ENCODE results near the gene ITM2C. TPM values are rescaled to one million over a fixed set of nuclear protein-coding genes. Genes with fewer than 3 reads are reported as not detected.

Gene ITM2C
- polyA plus RNA-seq, 1 donor (not counting 4 experiments of a cell fraction or from before 2014, with no cell fraction given), result 55.0 TPM

DNA sequence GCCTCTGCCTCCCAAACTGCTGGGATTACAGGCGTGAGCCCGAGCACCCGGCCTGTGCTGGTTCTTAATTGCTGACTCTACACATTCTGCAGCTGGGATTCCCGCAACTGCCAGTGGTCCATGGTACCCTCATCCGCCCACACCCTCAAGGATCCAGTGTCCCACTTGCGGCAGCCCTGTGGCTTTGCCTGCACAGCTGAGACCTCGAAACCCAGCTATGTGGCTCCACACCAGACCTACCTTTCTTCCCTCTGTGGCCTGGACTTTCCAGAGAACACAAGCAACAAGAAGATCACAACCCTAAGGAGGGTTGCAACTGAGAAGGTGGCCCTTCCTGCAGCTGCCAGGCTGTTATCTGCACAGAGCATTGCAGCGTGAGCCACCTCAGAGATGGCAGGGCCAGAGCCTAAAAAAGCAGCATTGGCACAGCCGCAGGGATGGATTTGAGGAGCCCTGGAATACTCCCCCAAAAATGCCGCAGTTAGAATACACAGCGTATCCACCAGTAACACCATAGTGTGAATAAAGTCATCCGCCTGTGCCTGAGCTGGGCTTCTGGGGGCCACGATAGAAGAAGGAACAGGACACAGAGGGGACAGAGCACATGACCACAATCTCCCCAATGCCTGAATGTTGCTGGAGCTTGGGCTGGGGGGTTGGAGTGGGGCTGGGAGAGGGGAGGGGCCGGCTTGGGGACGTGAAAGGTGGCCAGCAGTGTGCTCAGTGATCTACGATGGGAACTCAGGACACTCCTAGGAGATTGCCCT lies 58.4 kb downstream of the ITM2C start:
- FAIRE-seq (no peak), DNase-seq (ENCODE audit: low read depth, low spot score) (no peak)
- Histone ChIP-seq H3K36me3 (ENCODE audit: control insufficient read depth in 2 of 2, extremely low read depth in 1 of 2, insufficient read depth in 2 of 2, low read length in 2 of 2) (no peaks in the 10 kb centered on the region), H3K4me3 (ENCODE audit: control insufficient read depth in 2 of 3, extremely low read depth in 1 of 3, insufficient read depth in 2 of 3, low read depth in 1 of 3, low read length in 3 of 3) (no peak overlapping the region), H4K20me1 (ENCODE audit: control insufficient read depth, extremely low read depth, insufficient read depth, low read length) (no peaks in the 10 kb centered on the region), H3K4me1 (ENCODE audit: control insufficient read depth, extremely low read depth, insufficient read depth, low read length) (peaks cover 5% of the 10 kb centered on the region), H2AFZ (ENCODE audit: control insufficient read depth, low read length) (no peak overlapping the region), H3K27ac (ENCODE audit: control insufficient read depth, insufficient read depth, low read length) (no peak overlapping the region), H3K9ac (ENCODE audit: control insufficient read depth, extremely low read depth, insufficient read depth, low read length) (no peak overlapping the region), H3K79me2 (ENCODE audit: control insufficient read depth, insufficient read depth, low read length) (no peaks in the 10 kb centered on the region), H3K9me3 (ENCODE audit: control insufficient read depth, low read depth, low read length) (no peaks in the 10 kb centered on the region), H3K4me2 (ENCODE audit: control insufficient read depth, extremely low read depth, insufficient read depth, low read depth, low read length) (no peak overlapping the region), H3K27me3 (ENCODE audit: control insufficient read depth, extremely low read depth, insufficient read depth, low read length) (no peaks in the 10 kb centered on the region), H3K9me1 (ENCODE audit: control insufficient read depth, extremely low read depth, insufficient read depth, low read length) (no peaks in the 10 kb centered on the region)
- dilution Hi-C loops (cut with MboI; ENCODE audit: extremely low pct_ligation_motif_present, low sequenced_read_pairs), result no loop called here
- no peak for TF ChIP-seq EZH2 (IDR thresholded peaks at IDR 0.05; ENCODE audit: low read length)
- TF ChIP-seq, protein P1, sequence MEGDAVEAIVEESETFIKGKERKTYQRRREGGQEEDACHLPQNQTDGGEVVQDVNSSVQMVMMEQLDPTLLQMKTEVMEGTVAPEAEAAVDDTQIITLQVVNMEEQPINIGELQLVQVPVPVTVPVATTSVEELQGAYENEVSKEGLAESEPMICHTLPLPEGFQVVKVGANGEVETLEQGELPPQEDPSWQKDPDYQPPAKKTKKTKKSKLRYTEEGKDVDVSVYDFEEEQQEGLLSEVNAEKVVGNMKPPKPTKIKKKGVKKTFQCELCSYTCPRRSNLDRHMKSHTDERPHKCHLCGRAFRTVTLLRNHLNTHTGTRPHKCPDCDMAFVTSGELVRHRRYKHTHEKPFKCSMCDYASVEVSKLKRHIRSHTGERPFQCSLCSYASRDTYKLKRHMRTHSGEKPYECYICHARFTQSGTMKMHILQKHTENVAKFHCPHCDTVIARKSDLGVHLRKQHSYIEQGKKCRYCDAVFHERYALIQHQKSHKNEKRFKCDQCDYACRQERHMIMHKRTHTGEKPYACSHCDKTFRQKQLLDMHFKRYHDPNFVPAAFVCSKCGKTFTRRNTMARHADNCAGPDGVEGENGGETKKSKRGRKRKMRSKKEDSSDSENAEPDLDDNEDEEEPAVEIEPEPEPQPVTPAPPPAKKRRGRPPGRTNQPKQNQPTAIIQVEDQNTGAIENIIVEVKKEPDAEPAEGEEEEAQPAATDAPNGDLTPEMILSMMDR (optimal IDR thresholded peaks at IDR 0.05 in 1 of 3, IDR thresholded peaks at IDR 0.05 in 1 of 3, conservative IDR thresholded peaks at IDR 0.05 in 1 of 3; ENCODE audit: extremely low read depth in 1 of 3, insufficient read depth in 2 of 3, low read length in 3 of 3), result no peak

DNA sequence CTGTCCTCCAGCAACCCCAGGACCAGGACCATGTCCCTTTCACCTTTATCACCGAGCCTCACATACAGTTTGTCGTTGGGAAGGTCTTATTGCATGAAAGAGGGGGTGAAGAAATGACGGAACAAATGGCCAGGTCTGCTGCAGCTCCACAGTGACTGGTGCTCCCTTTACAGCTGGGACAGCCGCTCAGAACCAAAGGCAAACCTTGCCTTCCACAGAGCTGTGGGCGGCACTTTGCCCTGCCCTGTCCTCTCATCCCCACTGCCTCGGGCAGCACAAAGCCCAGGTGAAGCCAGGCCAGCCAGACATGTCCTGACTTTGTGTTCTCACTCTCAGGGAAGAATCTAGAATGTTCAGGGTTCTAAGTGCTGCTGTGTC lies 59.3 kb downstream of the ITM2C start:
- H3K36me3 ChIP-seq (ENCODE audit: control insufficient read depth in 2 of 2, extremely low read depth in 1 of 2, insufficient read depth in 2 of 2, low read length in 2 of 2), result no peaks in the 10 kb centered on the region
- no peak overlapping the region for H3K4me3 ChIP-seq (ENCODE audit: control insufficient read depth in 2 of 3, extremely low read depth in 1 of 3, insufficient read depth in 2 of 3, low read depth in 1 of 3, low read length in 3 of 3)
- no peak overlapping the region for H3K27ac ChIP-seq (ENCODE audit: control insufficient read depth, insufficient read depth, low read length)
- no peak overlapping the region for H3K4me2 ChIP-seq (ENCODE audit: control insufficient read depth, extremely low read depth, insufficient read depth, low read depth, low read length)
- dilution Hi-C loops (cut with MboI; ENCODE audit: extremely low pct_ligation_motif_present, low sequenced_read_pairs), result no loop called here
- peaks cover 5% of the 10 kb centered on the region for H3K4me1 ChIP-seq (ENCODE audit: control insufficient read depth, extremely low read depth, insufficient read depth, low read length)
- TF ChIP-seq, protein P1 (optimal IDR thresholded peaks at IDR 0.05 in 1 of 3, IDR thresholded peaks at IDR 0.05 in 1 of 3, conservative IDR thresholded peaks at IDR 0.05 in 1 of 3; ENCODE audit: extremely low read depth in 1 of 3, insufficient read depth in 2 of 3, low read length in 3 of 3), result no peak
- no peak for TF ChIP-seq EZH2 (IDR thresholded peaks at IDR 0.05; ENCODE audit: low read length)
- no peaks in the 10 kb centered on the region for H3K9me1 ChIP-seq (ENCODE audit: control insufficient read depth, extremely low read depth, insufficient read depth, low read length)
- H2AFZ ChIP-seq (ENCODE audit: control insufficient read depth, low read length), result no peak overlapping the region
- DNase-seq (ENCODE audit: low read depth, low spot score) (no peak), FAIRE-seq (no peak)
- no peak overlapping the region for H3K9ac ChIP-seq (ENCODE audit: control insufficient read depth, extremely low read depth, insufficient read depth, low read length)
- no peaks in the 10 kb centered on the region for H4K20me1 ChIP-seq (ENCODE audit: control insufficient read depth, extremely low read depth, insufficient read depth, low read length)
- no peaks in the 10 kb centered on the region for H3K79me2 ChIP-seq (ENCODE audit: control insufficient read depth, insufficient read depth, low read length)
- no peaks in the 10 kb centered on the region for H3K9me3 ChIP-seq (ENCODE audit: control insufficient read depth, low read depth, low read length)
- no peaks in the 10 kb centered on the region for H3K27me3 ChIP-seq (ENCODE audit: control insufficient read depth, extremely low read depth, insufficient read depth, low read length)
